ENCODE measurements around the gene TRIM29. TPM values are rescaled to one million over a fixed set of nuclear protein-coding genes. Genes with fewer than 3 reads are reported as not detected.

The TRIM29 gene
- total and polyA plus RNA-seq, 10 of the 15 experiments (the other 5 are each of a cell fraction or from before 2014, with no cell fraction given), result 0.08 to 0.67 (median 0.26) TPM; not detected in 5

DNA sequence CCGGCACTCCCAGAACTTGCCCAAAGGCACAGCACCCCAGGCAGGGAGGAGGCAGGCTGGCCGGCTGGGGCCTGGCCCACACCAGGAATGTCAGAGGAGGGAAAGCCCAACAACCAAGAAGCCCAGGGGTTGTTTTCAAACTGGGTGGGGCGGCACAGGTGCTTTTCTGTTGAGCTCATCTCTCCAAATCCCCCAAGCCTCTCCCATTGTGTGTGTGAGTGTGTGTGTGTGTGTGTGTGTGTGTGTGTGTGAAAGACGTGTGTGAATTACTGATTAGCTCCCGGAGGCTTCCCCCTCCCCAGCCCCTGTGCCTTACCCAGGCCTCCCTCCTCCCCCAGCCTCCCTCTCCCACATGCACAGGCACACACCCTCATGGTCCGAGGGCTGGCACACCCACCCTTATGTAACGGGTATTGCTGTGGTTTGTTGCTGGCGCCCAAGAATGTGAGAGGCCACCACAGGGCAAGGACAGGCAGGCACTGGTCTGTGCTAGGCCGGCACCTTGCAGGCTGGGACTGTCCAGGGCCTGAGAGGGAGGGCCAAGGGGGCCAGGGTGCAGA is 15.9 kb downstream of the TRIM29 start:
- Histone ChIP-seq H3K4me1 (ENCODE audit: control insufficient read depth, insufficient read depth, low read length) (no peaks in the 10 kb centered on the region), H4K20me1 (ENCODE audit: control insufficient read depth, insufficient read depth) (no peaks in the 10 kb centered on the region), H3K9ac (ENCODE audit: control insufficient read depth, insufficient read depth, low read length) (no peak overlapping the region), H3K36me3 (ENCODE audit: control insufficient read depth in 2 of 2, insufficient read depth in 2 of 2, low read length in 1 of 2) (no peaks in the 10 kb centered on the region), H2AFZ (ENCODE audit: control insufficient read depth, low read depth, low read length) (no peak overlapping the region), H3K27ac (ENCODE audit: control insufficient read depth, insufficient read depth) (no peak overlapping the region), H3K27me3 (replicated peaks in 1 of 2; ENCODE audit: control insufficient read depth in 2 of 2, insufficient read depth in 2 of 2, low read length in 1 of 2) (no peaks in the 10 kb centered on the region; a peak in 1 of 4 replicates), H3K79me2 (ENCODE audit: control insufficient read depth, insufficient read depth, low read length) (no peaks in the 10 kb centered on the region), H3K4me3 (no peak overlapping the region), H3K9me3 (replicated peaks; ENCODE audit: control insufficient read depth, insufficient read depth, low read length) (no peaks in the 10 kb centered on the region; the same call in 2 of the 3 replicates), H3K4me2 (ENCODE audit: control insufficient read depth, insufficient read depth) (no peak overlapping the region)
- no peak for FAIRE-seq
- TF ChIP-seq RELA (IDR thresholded peaks at IDR 0.05; ENCODE audit: borderline replicate concordance, partially characterized antibody) (no peak), RCOR1 (conservative IDR thresholded peaks at IDR 0.05; ENCODE audit: low read depth, low read length) (no peak), IRF3 (IDR thresholded peaks at IDR 0.05) (no peak), NR2C1 (IDR thresholded peaks at IDR 0.05) (no peak), ZNF622 (IDR thresholded peaks at IDR 0.05) (no peak), PKNOX1 (IDR thresholded peaks at IDR 0.05) (no peak), RAD51 (IDR thresholded peaks at IDR 0.05) (no peak), CHD2 (IDR thresholded peaks at IDR 0.05; ENCODE audit: borderline replicate concordance, low read depth, low read length) (no peak)
- no TSS peak for BruUV-seq (replicated peaks)
- ChIA-PET SMC1A (ENCODE audit: uncharacterized antibody, unreplicated experiment) (no interaction called here), CTCF (no interaction called here), RAD21 (ENCODE audit: unreplicated experiment) (no interaction called here), POLR2A (interaction anchor here (0.6 kb wide), 2 partner anchors 86 to 463 kb away, joined by 3 read pairs; no protein-coding TSS in a partner anchor)
- 34% methylated on average over 7 of the region's 9 CpGs for WGBS (ENCODE audit: insufficient coverage, insufficient replicate concordance, low lambda C conversion rate, missing lambda C conversion rate)
- no peak for DNase-seq (ENCODE audit: low read depth, low spot score)
- no peak; the same call in 2 of the 3 replicates for ATAC-seq
- intact Hi-C loops (cut with micrococcal nuclease; ENCODE audit: unreplicated experiment) (no loop called here), in situ Hi-C loops (cut with MboI) (no loop called here)
